ENCODE results near the gene TSSC4.

- no peak for TF ChIP-seq CTCF (IDR thresholded peaks at IDR 0.05; ENCODE audit: low read depth, low read length)
- no peak for TF ChIP-seq EZH2phosphoT487 (IDR thresholded peaks at IDR 0.05; ENCODE audit: low read depth)
These were observed 13.1 kb upstream of the TSSC4 start for GRCh38 chr11:2387266-2387987.
